Measurements from ENCODE around the gene PTPRN2. TPM values are rescaled to one million over a fixed set of nuclear protein-coding genes. Genes with fewer than 3 reads are reported as not detected.

The PTPRN2 gene
- total and polyA plus RNA-seq, 2 donors (not counting 1 experiment from before 2014, with no cell fraction given): 0.54 to 1.2 TPM

DNA sequence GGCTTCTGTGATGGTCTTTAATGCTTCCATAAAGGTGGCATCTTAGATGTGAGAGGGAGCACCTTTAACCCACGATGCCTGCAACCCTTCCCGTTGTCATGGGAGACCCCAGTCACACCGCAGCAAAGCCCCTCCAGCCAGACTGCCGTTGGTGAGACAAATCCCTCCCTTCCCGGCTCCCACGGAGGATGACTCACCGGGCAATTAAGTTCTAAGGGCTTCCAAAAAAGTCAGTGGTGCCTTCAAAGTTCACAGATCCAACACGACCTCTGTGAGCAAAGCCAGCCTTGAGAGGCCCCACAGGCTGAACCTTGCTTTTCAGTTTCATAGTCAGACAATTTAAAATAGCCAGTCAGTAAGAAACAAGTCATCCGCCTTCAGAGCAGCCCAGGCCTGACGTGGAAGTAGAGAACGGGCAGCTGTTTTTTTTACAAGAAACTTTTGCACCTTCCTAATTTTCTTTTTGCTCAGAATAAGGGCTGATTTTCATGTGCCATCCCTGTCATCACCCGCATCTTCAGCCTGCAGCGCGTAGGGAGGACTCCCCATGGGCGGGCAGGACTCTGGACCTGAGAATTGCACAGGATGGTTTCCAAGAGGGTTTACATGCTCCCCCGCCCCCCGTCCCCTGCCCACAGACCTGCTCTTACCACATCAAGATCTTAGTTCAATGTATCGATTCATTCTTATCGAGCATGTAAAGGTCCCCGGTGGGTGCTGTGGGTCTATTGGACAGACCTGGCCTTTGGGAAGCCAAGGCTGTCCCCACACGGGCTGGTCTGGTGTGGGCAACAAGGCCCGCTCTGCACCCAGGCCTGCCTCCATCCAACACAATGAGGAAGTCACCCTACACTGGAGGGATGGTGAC lies 916.9 kb downstream of the PTPRN2 start:
- no peaks in the 10 kb centered on the region for H3K27me3 ChIP-seq (ENCODE audit: control insufficient read depth, insufficient read depth, low read length)
- H3K27ac ChIP-seq (ENCODE audit: insufficient read depth, low read length): no peak overlapping the region
- H3K36me3 ChIP-seq (ENCODE audit: control insufficient read depth, insufficient read depth, low read length): no peaks in the 10 kb centered on the region
- no peak overlapping the region for H2AFZ ChIP-seq (ENCODE audit: low read length)
- no peak overlapping the region for H3K9ac ChIP-seq (ENCODE audit: insufficient read depth, low read length)
- H4K20me1 ChIP-seq (ENCODE audit: control insufficient read depth, extremely low read depth, insufficient read depth, low read length): no peaks in the 10 kb centered on the region
- no peaks in the 10 kb centered on the region for H3K79me2 ChIP-seq (ENCODE audit: control insufficient read depth, insufficient read depth, low read length)
- H3K9me3 ChIP-seq (ENCODE audit: control insufficient read depth, insufficient read depth, low read depth, low read length): no peaks in the 10 kb centered on the region
- H3K4me1 ChIP-seq (ENCODE audit: control insufficient read depth, extremely low read depth, insufficient read depth, low read length): no peaks in the 10 kb centered on the region
- no peak overlapping the region for H3K4me2 ChIP-seq (ENCODE audit: extremely low read depth, insufficient read depth, low read length)
- no peak overlapping the region for H3K4me3 ChIP-seq (replicated peaks in 1 of 4; ENCODE audit: control extremely low read depth in 1 of 4, insufficient read depth in 1 of 4, low read depth in 3 of 4, low read length in 4 of 4)
- TF ChIP-seq, protein P1, sequence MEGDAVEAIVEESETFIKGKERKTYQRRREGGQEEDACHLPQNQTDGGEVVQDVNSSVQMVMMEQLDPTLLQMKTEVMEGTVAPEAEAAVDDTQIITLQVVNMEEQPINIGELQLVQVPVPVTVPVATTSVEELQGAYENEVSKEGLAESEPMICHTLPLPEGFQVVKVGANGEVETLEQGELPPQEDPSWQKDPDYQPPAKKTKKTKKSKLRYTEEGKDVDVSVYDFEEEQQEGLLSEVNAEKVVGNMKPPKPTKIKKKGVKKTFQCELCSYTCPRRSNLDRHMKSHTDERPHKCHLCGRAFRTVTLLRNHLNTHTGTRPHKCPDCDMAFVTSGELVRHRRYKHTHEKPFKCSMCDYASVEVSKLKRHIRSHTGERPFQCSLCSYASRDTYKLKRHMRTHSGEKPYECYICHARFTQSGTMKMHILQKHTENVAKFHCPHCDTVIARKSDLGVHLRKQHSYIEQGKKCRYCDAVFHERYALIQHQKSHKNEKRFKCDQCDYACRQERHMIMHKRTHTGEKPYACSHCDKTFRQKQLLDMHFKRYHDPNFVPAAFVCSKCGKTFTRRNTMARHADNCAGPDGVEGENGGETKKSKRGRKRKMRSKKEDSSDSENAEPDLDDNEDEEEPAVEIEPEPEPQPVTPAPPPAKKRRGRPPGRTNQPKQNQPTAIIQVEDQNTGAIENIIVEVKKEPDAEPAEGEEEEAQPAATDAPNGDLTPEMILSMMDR (conservative IDR thresholded peaks at IDR 0.05 in 1 of 2, IDR thresholded peaks at IDR 0.05 in 1 of 2; ENCODE audit: low read depth in 1 of 2, low read length in 2 of 2): no peak
- TF ChIP-seq EZH2 (IDR thresholded peaks at IDR 0.05; ENCODE audit: low read length, missing control alignments): no peak
- peak in 1 of 2 donors; percentile 69 for DNase-seq (ENCODE audit: low read depth in 2 of 2)

DNA sequence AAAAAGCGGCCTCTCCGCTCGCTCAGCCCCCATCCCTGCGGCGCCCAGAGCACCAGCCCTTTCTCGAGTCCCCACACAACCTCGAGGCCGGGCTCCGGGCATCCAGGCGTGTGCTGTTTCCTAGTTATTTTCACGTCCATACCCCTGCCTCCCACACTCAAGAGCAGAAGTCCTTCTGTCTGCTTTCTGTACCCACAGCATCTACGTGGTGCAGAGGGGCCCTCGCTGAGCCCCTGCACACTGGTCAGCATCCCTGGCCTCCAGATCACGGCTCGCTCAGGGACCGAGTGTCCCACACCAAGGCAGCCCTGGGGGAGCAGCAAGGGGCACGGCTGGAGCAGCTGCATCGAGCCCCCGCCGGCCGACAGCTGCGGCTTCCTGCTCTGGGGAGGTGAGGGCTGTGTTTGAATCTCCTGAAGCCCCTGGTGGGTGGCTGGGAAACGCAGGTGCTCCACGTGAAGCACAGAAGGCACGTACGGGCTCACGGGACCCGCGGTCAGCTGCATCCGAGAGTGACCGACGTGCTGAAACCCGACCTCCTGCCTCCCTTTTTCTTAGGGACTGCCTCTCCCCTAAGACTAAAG lies 917.8 kb downstream of the PTPRN2 start:
- Histone ChIP-seq H3K4me3 (replicated peaks in 1 of 4; ENCODE audit: control extremely low read depth in 1 of 4, insufficient read depth in 1 of 4, low read depth in 3 of 4, low read length in 4 of 4) (no peak overlapping the region), H3K4me2 (ENCODE audit: extremely low read depth, insufficient read depth, low read length) (no peak overlapping the region), H3K36me3 (ENCODE audit: control insufficient read depth, insufficient read depth, low read length) (no peaks in the 10 kb centered on the region), H2AFZ (ENCODE audit: low read length) (no peak overlapping the region), H3K27ac (ENCODE audit: insufficient read depth, low read length) (no peak overlapping the region), H3K4me1 (ENCODE audit: control insufficient read depth, extremely low read depth, insufficient read depth, low read length) (no peaks in the 10 kb centered on the region), H3K9me3 (ENCODE audit: control insufficient read depth, insufficient read depth, low read depth, low read length) (no peaks in the 10 kb centered on the region), H3K79me2 (ENCODE audit: control insufficient read depth, insufficient read depth, low read length) (no peaks in the 10 kb centered on the region), H3K9ac (ENCODE audit: insufficient read depth, low read length) (no peak overlapping the region), H3K27me3 (ENCODE audit: control insufficient read depth, insufficient read depth, low read length) (no peaks in the 10 kb centered on the region), H4K20me1 (ENCODE audit: control insufficient read depth, extremely low read depth, insufficient read depth, low read length) (no peaks in the 10 kb centered on the region)
- peak in 1 of 2 donors; percentile 11 for DNase-seq (ENCODE audit: low read depth in 2 of 2)
- no peak for TF ChIP-seq EZH2 (IDR thresholded peaks at IDR 0.05; ENCODE audit: low read length, missing control alignments)
- TF ChIP-seq, protein P1 (conservative IDR thresholded peaks at IDR 0.05 in 1 of 2, IDR thresholded peaks at IDR 0.05 in 1 of 2; ENCODE audit: low read depth in 1 of 2, low read length in 2 of 2): no peak

DNA sequence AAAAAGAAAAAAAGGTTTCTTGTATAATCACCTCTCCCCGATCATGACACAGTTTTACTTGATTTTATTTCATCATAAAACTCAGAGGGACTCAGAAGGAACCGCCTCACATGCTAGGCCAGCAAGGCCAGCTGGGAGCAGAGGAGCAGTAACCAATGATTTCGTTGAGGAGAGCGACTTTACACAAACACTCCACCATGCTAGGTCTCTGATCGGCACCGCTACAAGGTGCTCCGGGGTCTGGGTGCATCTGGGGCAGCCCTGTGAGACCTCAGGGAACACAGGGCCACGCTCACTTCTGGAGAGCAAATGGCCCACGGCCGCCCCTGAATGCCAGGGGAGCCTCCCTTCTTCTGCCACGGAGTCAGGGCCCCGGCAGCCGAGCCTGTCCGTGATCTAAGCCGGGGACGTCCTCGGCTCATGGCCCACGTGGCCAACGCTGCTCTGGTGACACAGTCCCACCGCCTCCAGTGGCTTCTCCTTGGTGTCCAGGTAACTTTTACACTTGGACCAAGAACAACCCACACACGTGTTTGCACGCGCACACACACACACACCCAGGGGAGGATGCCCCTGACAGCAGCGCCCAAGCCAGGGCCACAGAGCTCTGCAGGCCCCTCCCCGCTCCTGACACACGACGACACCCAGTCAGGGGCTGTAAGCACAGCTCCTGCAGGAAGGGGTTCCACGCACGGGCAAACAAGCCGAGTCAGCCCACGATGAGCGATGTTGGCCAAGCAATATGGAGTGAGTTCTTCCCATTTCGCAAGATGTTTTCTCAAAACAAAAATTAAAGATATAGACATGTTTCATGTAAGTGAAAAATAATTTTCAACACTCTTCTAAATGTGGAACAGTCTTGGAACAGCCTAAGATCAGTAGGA lies 918.5 kb downstream of the PTPRN2 start:
- no peaks in the 10 kb centered on the region for H3K4me1 ChIP-seq (ENCODE audit: control insufficient read depth, extremely low read depth, insufficient read depth, low read length)
- no peak overlapping the region for H3K4me2 ChIP-seq (ENCODE audit: extremely low read depth, insufficient read depth, low read length)
- no peak overlapping the region for H3K9ac ChIP-seq (ENCODE audit: insufficient read depth, low read length)
- no peaks in the 10 kb centered on the region for H4K20me1 ChIP-seq (ENCODE audit: control insufficient read depth, extremely low read depth, insufficient read depth, low read length)
- H3K27ac ChIP-seq (ENCODE audit: insufficient read depth, low read length): no peak overlapping the region
- no peak for DNase-seq (ENCODE audit: low read depth in 2 of 2)
- no peaks in the 10 kb centered on the region for H3K27me3 ChIP-seq (ENCODE audit: control insufficient read depth, insufficient read depth, low read length)
- TF ChIP-seq EZH2 (IDR thresholded peaks at IDR 0.05; ENCODE audit: low read length, missing control alignments): no peak
- TF ChIP-seq, protein P1 (conservative IDR thresholded peaks at IDR 0.05 in 1 of 2, IDR thresholded peaks at IDR 0.05 in 1 of 2; ENCODE audit: low read depth in 1 of 2, low read length in 2 of 2): no peak
- no peak overlapping the region for H2AFZ ChIP-seq (ENCODE audit: low read length)
- no peaks in the 10 kb centered on the region for H3K36me3 ChIP-seq (ENCODE audit: control insufficient read depth, insufficient read depth, low read length)
- no peaks in the 10 kb centered on the region for H3K9me3 ChIP-seq (ENCODE audit: control insufficient read depth, insufficient read depth, low read depth, low read length)
- H3K4me3 ChIP-seq (replicated peaks in 1 of 4; ENCODE audit: control extremely low read depth in 1 of 4, insufficient read depth in 1 of 4, low read depth in 3 of 4, low read length in 4 of 4): no peak overlapping the region
- no peaks in the 10 kb centered on the region for H3K79me2 ChIP-seq (ENCODE audit: control insufficient read depth, insufficient read depth, low read length)

All from fibroblast of lung (primary cell).